H9 (cell line): Measurements from ENCODE around the gene SYCE3. TPM values are rescaled to one million over a fixed set of nuclear protein-coding genes. Genes with fewer than 3 reads are reported as not detected.

Experiments used
- DNase-seq: peaks from one replicate; pipeline ENCODE4 v3.0.0-alpha.2; 2017
- H2AFZ ChIP-seq: one replicate; pipeline ENCODE4 v1.6.1; 2013; ENCODE audit warnings: mild to moderate bottlenecking, low read length, control low read depth, moderate library complexity
- H2AK5ac ChIP-seq: 2 replicates; pipeline ENCODE4 v1.6.1; 2013; ENCODE audit warnings: low read length, control low read depth, mixed read lengths; ENCODE audit not compliant: insufficient read length
- H2BK120ac ChIP-seq: one replicate; pipeline ENCODE4 v1.6.1; 2013; ENCODE audit warnings: low read depth, mild to moderate bottlenecking, low read length, control low read depth, inconsistent platforms; ENCODE audit not compliant: poor library complexity, severe bottlenecking
- H2BK12ac ChIP-seq: 2 replicates; pipeline ENCODE4 v1.6.1; 2013; ENCODE audit warnings: low read length, control low read depth, mixed read lengths, low read depth; ENCODE audit not compliant: insufficient read length
- H2BK15ac ChIP-seq: 2 replicates; pipeline ENCODE4 v1.6.1; 2013; ENCODE audit warnings: low read depth, low read length, control low read depth
- H2BK20ac ChIP-seq: one replicate; pipeline ENCODE4 v1.6.1; 2013; ENCODE audit warnings: low read depth, mild to moderate bottlenecking, low read length, control low read depth, inconsistent platforms; ENCODE audit not compliant: poor library complexity, severe bottlenecking
- H2BK5ac ChIP-seq: 2 replicates; pipeline ENCODE4 v1.6.1; 2013; ENCODE audit warnings: low read length, control low read depth, mixed read lengths; ENCODE audit not compliant: insufficient read length
- H3K14ac ChIP-seq: 2 replicates; pipeline ENCODE4 v1.6.1; 2013; ENCODE audit warnings: low read length, control low read depth; ENCODE audit not compliant: insufficient read depth
- H3K18ac ChIP-seq: 2 replicates; pipeline ENCODE4 v1.6.1; 2013; ENCODE audit warnings: low read depth, mild to moderate bottlenecking, mixed read lengths, low read length, control low read depth; ENCODE audit not compliant: insufficient read length
- H3K23ac ChIP-seq: 2 replicates; pipeline ENCODE4 v1.6.1; 2013; ENCODE audit warnings: low read length, control low read depth, mixed read lengths, low read depth; ENCODE audit not compliant: insufficient read length
- H3K23me2 ChIP-seq: 2 replicates; pipeline ENCODE4 v1.6.1; 2013; ENCODE audit warnings: low read depth, mild to moderate bottlenecking, mixed read lengths, low read length, control low read depth; ENCODE audit not compliant: insufficient read length, poor library complexity, severe bottlenecking
- H3K27ac ChIP-seq: 2 replicates; pipeline ENCODE4 v1.5.1; 2013; ENCODE audit warnings: low read length, control low read depth, mixed read lengths, low read depth; ENCODE audit not compliant: insufficient read length
- H3K27me3 ChIP-seq: 2 replicates; pipeline ENCODE4 v1.6.1; 2013; ENCODE audit warnings: low read length, control low read depth, inconsistent platforms; ENCODE audit not compliant: insufficient read depth
- H3K4ac ChIP-seq: 2 replicates; pipeline ENCODE4 v1.6.1; 2013; ENCODE audit warnings: low read depth, mild to moderate bottlenecking, control low read depth, inconsistent platforms, low read length, moderate library complexity
- H3K4me1 ChIP-seq: 2 replicates; pipeline ENCODE4 v1.6.1; 2013; ENCODE audit warnings: low read length, control low read depth, inconsistent platforms; ENCODE audit not compliant: insufficient read depth
- H3K4me2 ChIP-seq: 2 replicates; pipeline ENCODE4 v1.6.1; 2013; ENCODE audit warnings: low read length, control low read depth, mixed read lengths; ENCODE audit not compliant: insufficient read length, insufficient read depth
- H3K56ac ChIP-seq: 2 replicates; pipeline ENCODE4 v1.6.1; 2013; ENCODE audit warnings: low read depth, mild to moderate bottlenecking, mixed read lengths, low read length, control low read depth; ENCODE audit not compliant: insufficient read length
- H3K79me1 ChIP-seq: 2 replicates; pipeline ENCODE4 v1.6.1; 2013; ENCODE audit warnings: low read depth, mild to moderate bottlenecking, moderate library complexity, low read length, control low read depth, inconsistent platforms; ENCODE audit not compliant: insufficient read depth, poor library complexity, severe bottlenecking
- H3K79me2 ChIP-seq: 2 replicates; pipeline ENCODE4 v1.6.1; 2013; ENCODE audit warnings: low read length, control low read depth, inconsistent platforms; ENCODE audit not compliant: insufficient read depth
- H3K9ac ChIP-seq: 2 replicates; pipeline ENCODE4 v1.6.1; 2013; ENCODE audit warnings: low read length, control low read depth, mixed read lengths; ENCODE audit not compliant: insufficient read length; ENCODE audit errors: extremely low read depth
- H3K9me3 ChIP-seq: one replicate; pipeline ENCODE4 v1.6.1; 2013; ENCODE audit warnings: low read depth, low read length, inconsistent platforms; ENCODE audit not compliant: control insufficient read depth
- H3T11ph ChIP-seq: one replicate; pipeline ENCODE4 v1.6.1; 2013; ENCODE audit warnings: mild to moderate bottlenecking, low read length, control low read depth, inconsistent platforms
- H4K20me1 ChIP-seq: one replicate; pipeline ENCODE4 v1.6.1; 2013; ENCODE audit not compliant: control insufficient read depth, insufficient read length, insufficient read depth
- H4K5ac ChIP-seq: 2 replicates; pipeline ENCODE4 v1.6.1; 2013; ENCODE audit warnings: low read depth, mild to moderate bottlenecking, mixed read lengths, low read length, control low read depth; ENCODE audit not compliant: insufficient read length
- H4K8ac ChIP-seq: replicated peaks from 2 replicates; pipeline ENCODE4 v1.6.1; 2013; ENCODE audit warnings: low read length, control low read depth, mixed read lengths, low read depth; ENCODE audit not compliant: insufficient read length
- H4K91ac ChIP-seq: 2 replicates; pipeline ENCODE4 v1.6.1; 2013; ENCODE audit warnings: low read depth, mild to moderate bottlenecking, moderate library complexity, mixed read lengths, low read length, control low read depth; ENCODE audit not compliant: insufficient read length
- H3K27ac Mint-ChIP-seq, 3 experiments: 2 replicates in 2 of 3; 3 replicates in 1 of 3; pipeline ENCODE4 v1.8.0; 2020 to 2021; ENCODE audit warnings: mixed read lengths in 3 of 3, mild to moderate bottlenecking in 1 of 3, moderate library complexity in 1 of 3
- H3K27me3 Mint-ChIP-seq: 2 replicates; pipeline ENCODE4 v1.8.0; 2021; ENCODE audit warnings: low read depth, mild to moderate bottlenecking, moderate library complexity, mixed read lengths
- H3K36me3 Mint-ChIP-seq, 3 experiments: 2 replicates in 2 of 3; 3 replicates in 1 of 3; pipeline ENCODE4 v1.8.0; 2020 to 2021; ENCODE audit warnings: low read depth in 3 of 3, mixed read lengths in 3 of 3; ENCODE audit not compliant: insufficient read depth in 1 of 3
- H3K4me1 Mint-ChIP-seq, 2 experiments: 2 replicates each; pipeline ENCODE4 v1.8.0; 2020; ENCODE audit warnings: mixed read lengths in 2 of 2
- H3K4me3 Mint-ChIP-seq, 2 experiments: 2 replicates in 1 of 2; 3 replicates in 1 of 2; pipeline ENCODE4 v1.8.0; 2020 to 2021; ENCODE audit warnings: mild to moderate bottlenecking in 2 of 2, mixed read lengths in 2 of 2, moderate library complexity in 1 of 2
- H3K9me3 Mint-ChIP-seq, 2 experiments: 2 replicates in 1 of 2; 3 replicates in 1 of 2; pipeline ENCODE4 v1.8.0; 2020; ENCODE audit warnings: mild to moderate bottlenecking in 2 of 2, mixed read lengths in 2 of 2, moderate library complexity in 1 of 2
- WGBS: extraction: QIAGEN DNeasy Blood & Tissue Kit; methylation state at CpG from one replicate; pipeline ENCODE4 v1.1.7; 2013; ENCODE audit warnings: missing lambda C conversion rate, low lambda C conversion rate, mixed read lengths; ENCODE audit not compliant: insufficient read length; ENCODE audit errors: extremely low coverage; 5-methylcytosine and 5-hydroxymethylcytosine counted together
- total RNA-seq: library from RNA; stranded (reverse); gene quantifications from 2 replicates; pipeline ENCODE4 v1.2.1, GENCODE V29; 2021
- TF ChIP-seq, protein P1 (sequence below): fragments of 200-600 bp; sonication (generic); conservative IDR thresholded peaks from 3 replicates; pipeline ENCODE4 v1.8.0; 2021; ENCODE audit warnings: antibody characterized with exemption, mild to moderate bottlenecking

Gene SYCE3
- total RNA-seq, 1 experiment from 2014 or later: 0.85 TPM

DNA sequence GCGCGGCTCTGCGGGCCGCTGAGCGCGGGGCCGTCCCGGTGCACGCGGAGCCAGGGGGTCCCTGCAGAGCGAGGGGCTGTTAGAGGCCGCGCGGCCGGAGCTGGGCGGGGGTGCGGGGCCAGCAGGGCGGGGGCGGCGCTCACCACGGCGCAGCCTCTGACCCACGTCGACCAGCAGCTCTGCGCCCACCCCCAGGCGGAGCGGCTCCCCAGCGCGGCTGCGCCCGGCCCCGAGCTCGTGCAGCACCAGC lies 36.9 kb downstream of the SYCE3 start:
- Histone ChIP-seq H3K79me2 (no peaks in the 10 kb centered on the region), H2BK15ac (no peak overlapping the region), H4K8ac (no peak overlapping the region), H3K18ac (no peak overlapping the region), H2BK5ac (no peak overlapping the region), H4K91ac (no peak overlapping the region), H2AFZ (no peak overlapping the region), H3K27me3 (peaks cover 25% of the 10 kb centered on the region; the same call in 1 of the 2 replicates), H3K23me2 (peaks cover 8% of the 10 kb centered on the region), H3K4ac (no peak overlapping the region), H3K23ac (no peak overlapping the region), H3K27ac (no peak overlapping the region), H2BK20ac (no peak overlapping the region), H2BK12ac (no peak overlapping the region), H3K4me1 (peaks cover 3% of the 10 kb centered on the region; the same call in 1 of the 2 replicates), H3K9me3 (no peaks in the 10 kb centered on the region), H3K4me2 (peak overlapping the region; percentile 70), H2AK5ac (no peak overlapping the region), H4K20me1 (no peaks in the 10 kb centered on the region), H3T11ph (no peak overlapping the region), H3K56ac (no peak overlapping the region), H3K9ac (no peak overlapping the region), H2BK120ac (no peak overlapping the region), H4K5ac (no peak overlapping the region), H3K14ac (peak overlapping the region; percentile 18; the same call in 1 of the 2 replicates), H3K79me1 (no peaks in the 10 kb centered on the region)
- H3K36me3 Mint-ChIP-seq: peaks cover 2 to 24% (median 18%) of the 10 kb centered on the region in 3 experiments; a peak in 5 of 7 replicates
- peak overlapping the region; percentile 82 to 88 for H3K4me3 Mint-ChIP-seq
- no peak for DNase-seq
- no peaks in the 10 kb centered on the region; a peak in 1 of 5 replicates for H3K9me3 Mint-ChIP-seq
- no CpG with 5 or more reads among the region's 33 CpGs for WGBS
- H3K27ac Mint-ChIP-seq: no peak overlapping the region
- TF ChIP-seq, protein P1, sequence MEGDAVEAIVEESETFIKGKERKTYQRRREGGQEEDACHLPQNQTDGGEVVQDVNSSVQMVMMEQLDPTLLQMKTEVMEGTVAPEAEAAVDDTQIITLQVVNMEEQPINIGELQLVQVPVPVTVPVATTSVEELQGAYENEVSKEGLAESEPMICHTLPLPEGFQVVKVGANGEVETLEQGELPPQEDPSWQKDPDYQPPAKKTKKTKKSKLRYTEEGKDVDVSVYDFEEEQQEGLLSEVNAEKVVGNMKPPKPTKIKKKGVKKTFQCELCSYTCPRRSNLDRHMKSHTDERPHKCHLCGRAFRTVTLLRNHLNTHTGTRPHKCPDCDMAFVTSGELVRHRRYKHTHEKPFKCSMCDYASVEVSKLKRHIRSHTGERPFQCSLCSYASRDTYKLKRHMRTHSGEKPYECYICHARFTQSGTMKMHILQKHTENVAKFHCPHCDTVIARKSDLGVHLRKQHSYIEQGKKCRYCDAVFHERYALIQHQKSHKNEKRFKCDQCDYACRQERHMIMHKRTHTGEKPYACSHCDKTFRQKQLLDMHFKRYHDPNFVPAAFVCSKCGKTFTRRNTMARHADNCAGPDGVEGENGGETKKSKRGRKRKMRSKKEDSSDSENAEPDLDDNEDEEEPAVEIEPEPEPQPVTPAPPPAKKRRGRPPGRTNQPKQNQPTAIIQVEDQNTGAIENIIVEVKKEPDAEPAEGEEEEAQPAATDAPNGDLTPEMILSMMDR: no peak
- peaks cover 40% of the 10 kb centered on the region for H3K27me3 Mint-ChIP-seq
- H3K4me1 Mint-ChIP-seq: peaks cover 11 to 15% of the 10 kb centered on the region in 2 experiments
